ENCODE results near the gene MTMR3.

DNA sequence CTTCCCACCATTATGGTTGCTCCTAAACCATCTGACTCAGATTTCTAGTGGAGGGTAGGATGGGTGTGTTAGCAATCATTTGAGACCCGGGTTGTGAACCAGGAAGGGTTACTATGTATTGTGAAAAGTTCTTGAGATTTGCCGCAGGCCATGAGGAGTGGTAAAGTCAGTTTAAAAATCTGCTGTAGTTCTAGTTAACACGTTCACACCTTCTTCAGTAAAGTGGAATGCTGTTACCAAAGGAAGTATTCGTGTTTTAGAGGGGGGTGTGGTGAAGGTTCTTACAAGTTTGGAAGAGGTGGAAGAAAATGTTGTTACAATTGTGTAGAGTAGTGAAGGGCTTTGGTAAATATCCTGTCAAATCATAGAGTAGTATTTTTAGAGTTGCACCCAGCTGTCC is 2.6 kb downstream of the MTMR3 start:
- TF ChIP-seq POLR2A (IDR thresholded peaks at IDR 0.05; ENCODE audit: low read depth), result no peak
- TF ChIP-seq EP300 (IDR thresholded peaks at IDR 0.05), result no peak
- TF ChIP-seq, protein P1, sequence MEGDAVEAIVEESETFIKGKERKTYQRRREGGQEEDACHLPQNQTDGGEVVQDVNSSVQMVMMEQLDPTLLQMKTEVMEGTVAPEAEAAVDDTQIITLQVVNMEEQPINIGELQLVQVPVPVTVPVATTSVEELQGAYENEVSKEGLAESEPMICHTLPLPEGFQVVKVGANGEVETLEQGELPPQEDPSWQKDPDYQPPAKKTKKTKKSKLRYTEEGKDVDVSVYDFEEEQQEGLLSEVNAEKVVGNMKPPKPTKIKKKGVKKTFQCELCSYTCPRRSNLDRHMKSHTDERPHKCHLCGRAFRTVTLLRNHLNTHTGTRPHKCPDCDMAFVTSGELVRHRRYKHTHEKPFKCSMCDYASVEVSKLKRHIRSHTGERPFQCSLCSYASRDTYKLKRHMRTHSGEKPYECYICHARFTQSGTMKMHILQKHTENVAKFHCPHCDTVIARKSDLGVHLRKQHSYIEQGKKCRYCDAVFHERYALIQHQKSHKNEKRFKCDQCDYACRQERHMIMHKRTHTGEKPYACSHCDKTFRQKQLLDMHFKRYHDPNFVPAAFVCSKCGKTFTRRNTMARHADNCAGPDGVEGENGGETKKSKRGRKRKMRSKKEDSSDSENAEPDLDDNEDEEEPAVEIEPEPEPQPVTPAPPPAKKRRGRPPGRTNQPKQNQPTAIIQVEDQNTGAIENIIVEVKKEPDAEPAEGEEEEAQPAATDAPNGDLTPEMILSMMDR (IDR thresholded peaks at IDR 0.05), result no peak
- TF ChIP-seq POLR2AphosphoS5 (IDR thresholded peaks at IDR 0.05), result no peak

Measured in esophagus muscularis mucosa (tissue), 4 donors.